DND-41 (cell line): Measurements from ENCODE around the gene GSTT2B.
"Not testable (repeated sequence)": the region's sequence is repeated elsewhere in the genome, so short reads cannot be mapped to it uniquely, and the experiment has no call there.

Experiments
- EZH2 ChIP-seq: IDR thresholded peaks from 3 replicates; pipeline ENCODE4 v1.6.1; 2012; ENCODE audit warnings: borderline replicate concordance, low read depth, mild to moderate bottlenecking, moderate library complexity, low read length, inconsistent platforms; ENCODE audit not compliant: severe bottlenecking
- TF ChIP-seq, protein P1 (sequence below): IDR thresholded peaks from 2 replicates; pipeline ENCODE4 v1.5.1; 2012; ENCODE audit warnings: borderline replicate concordance, low read length, moderate library complexity, mild to moderate bottlenecking; ENCODE audit not compliant: poor library complexity, severe bottlenecking; ENCODE audit errors: extremely low read depth

DNA sequence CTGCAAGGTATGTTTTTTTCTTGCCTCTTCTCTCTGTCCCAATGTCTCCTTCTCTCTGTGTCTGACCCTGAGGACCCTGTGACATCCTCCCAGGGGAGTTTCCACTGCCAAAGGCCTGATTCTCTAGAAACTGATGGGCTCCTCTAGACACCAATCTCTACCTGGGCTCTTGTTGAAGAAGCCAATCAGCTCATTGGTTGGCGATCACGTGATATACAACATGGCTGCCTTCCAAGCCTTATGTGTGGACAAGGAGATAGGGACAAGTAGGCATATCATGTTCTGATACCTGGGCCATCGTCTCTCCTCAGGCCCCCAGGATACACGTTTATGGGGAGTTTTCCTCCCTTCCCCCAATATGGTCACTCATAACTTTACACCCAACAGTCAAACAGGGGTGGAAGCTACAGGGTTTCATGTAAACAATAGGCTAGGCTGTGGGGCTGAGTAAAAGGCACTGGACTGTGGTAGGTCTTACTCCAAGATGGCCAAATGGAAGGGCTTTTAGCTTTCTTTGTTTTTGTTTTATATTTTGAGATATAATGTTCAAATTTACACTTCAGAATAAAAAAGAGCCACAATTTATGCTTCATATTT, 32.7 kb upstream of the GSTT2B start:
- TF ChIP-seq, protein P1, sequence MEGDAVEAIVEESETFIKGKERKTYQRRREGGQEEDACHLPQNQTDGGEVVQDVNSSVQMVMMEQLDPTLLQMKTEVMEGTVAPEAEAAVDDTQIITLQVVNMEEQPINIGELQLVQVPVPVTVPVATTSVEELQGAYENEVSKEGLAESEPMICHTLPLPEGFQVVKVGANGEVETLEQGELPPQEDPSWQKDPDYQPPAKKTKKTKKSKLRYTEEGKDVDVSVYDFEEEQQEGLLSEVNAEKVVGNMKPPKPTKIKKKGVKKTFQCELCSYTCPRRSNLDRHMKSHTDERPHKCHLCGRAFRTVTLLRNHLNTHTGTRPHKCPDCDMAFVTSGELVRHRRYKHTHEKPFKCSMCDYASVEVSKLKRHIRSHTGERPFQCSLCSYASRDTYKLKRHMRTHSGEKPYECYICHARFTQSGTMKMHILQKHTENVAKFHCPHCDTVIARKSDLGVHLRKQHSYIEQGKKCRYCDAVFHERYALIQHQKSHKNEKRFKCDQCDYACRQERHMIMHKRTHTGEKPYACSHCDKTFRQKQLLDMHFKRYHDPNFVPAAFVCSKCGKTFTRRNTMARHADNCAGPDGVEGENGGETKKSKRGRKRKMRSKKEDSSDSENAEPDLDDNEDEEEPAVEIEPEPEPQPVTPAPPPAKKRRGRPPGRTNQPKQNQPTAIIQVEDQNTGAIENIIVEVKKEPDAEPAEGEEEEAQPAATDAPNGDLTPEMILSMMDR: not testable (repeated sequence)
- TF ChIP-seq EZH2: not testable (repeated sequence)
